ENCODE data around the gene CINP.
A peak's percentile ranks its signal among the peaks of the same experiment; 100 is the strongest.
"Not testable (repeated sequence)": the region's sequence is repeated elsewhere in the genome, so short reads cannot be mapped to it uniquely, and the experiment has no call there.

CINP gene

DNA sequence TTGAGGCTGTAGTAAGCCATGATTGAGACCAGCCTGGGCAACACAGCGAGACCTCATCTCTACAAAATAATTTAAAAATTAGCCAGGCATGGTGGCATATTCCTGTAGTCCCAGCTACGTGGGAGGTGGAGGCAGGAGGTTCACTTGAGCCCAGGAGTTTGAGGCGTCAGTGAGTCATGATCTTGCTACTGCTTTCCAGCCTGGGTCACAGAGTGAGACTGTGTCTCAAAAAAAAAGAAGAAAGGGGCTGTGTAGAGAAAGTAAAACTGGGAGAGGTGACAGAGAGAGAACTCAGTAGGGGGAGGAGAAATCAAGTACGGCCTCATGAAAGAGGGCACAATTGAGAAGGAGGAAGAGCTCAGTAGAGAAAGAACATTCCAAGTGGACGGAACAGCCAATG, 12.4 kb upstream of the CINP start:
- DNase-seq (ENCODE audit: low spot score in 2 of 2): no peak
- no peaks in the 10 kb centered on the region for H3K9me3 Mint-ChIP-seq
- peaks cover 9% of the 10 kb centered on the region for H3K36me3 Mint-ChIP-seq (ENCODE audit: insufficient read depth)
- H3K4me3 Mint-ChIP-seq: no peak overlapping the region
- H3K4me1 Mint-ChIP-seq: peaks cover 17% of the 10 kb centered on the region
- no peaks in the 10 kb centered on the region for H3K27me3 Mint-ChIP-seq
- H3K27ac Mint-ChIP-seq (ENCODE audit: low read depth): no peak overlapping the region
- no peak for ATAC-seq (replicated peaks; ENCODE audit: extremely low read depth, poor library complexity, severe bottlenecking)

DNA sequence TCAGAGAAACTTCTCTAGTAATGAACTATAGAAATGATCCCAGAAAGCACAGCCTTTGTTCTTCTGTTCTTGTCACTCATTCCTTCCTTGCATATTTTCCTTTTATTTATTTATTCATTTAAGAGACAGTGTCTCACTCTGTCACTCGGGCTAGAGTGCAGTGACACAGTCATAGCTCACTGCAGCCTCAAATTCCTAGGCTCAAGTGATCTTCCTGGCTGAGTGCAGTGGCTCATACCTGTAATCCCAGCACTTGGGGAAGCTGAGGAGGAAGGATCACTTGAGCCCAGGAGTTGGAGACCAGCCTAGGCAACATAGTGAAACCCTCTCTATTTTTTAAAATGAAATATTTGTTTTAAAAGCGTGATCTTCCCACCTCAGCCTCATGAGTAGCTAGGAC, 11.6 kb upstream of the CINP start:
- no peak for DNase-seq (ENCODE audit: low spot score in 2 of 2)
- peaks cover 8% of the 10 kb centered on the region for H3K36me3 Mint-ChIP-seq (ENCODE audit: insufficient read depth)
- H3K9me3 Mint-ChIP-seq: no peaks in the 10 kb centered on the region
- H3K4me3 Mint-ChIP-seq: no peak overlapping the region
- no peak overlapping the region for H3K27ac Mint-ChIP-seq (ENCODE audit: low read depth)
- H3K27me3 Mint-ChIP-seq: no peaks in the 10 kb centered on the region
- ATAC-seq (replicated peaks; ENCODE audit: extremely low read depth, poor library complexity, severe bottlenecking): no peak
- H3K4me1 Mint-ChIP-seq: peaks cover 18% of the 10 kb centered on the region

DNA sequence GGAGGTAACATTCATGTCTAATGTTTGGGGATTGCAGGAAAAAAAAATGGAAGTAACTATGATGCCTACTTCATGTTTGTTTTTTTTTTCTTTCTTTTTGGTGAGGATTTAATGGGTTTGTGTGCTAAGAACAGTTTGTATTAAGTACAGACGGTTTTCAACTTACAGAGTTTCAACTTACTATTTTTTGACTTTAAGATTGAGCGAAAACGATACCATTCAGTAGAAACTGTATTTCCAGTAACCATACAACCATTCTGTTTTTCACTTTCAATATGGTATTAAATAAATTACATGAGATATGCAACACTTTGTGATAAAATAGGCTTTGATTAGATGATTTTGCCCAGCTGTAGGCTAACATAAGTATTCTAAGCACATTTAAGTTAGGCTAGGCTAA, 10.4 kb upstream of the CINP start:
- Mint-ChIP-seq H3K27ac (ENCODE audit: low read depth) (no peak overlapping the region), H3K36me3 (ENCODE audit: insufficient read depth) (peaks cover 6% of the 10 kb centered on the region), H3K4me1 (peaks cover 18% of the 10 kb centered on the region), H3K9me3 (no peaks in the 10 kb centered on the region), H3K4me3 (no peak overlapping the region), H3K27me3 (no peaks in the 10 kb centered on the region)
- DNase-seq (ENCODE audit: low spot score in 2 of 2): no peak
- no peak for ATAC-seq (replicated peaks; ENCODE audit: extremely low read depth, poor library complexity, severe bottlenecking)

DNA sequence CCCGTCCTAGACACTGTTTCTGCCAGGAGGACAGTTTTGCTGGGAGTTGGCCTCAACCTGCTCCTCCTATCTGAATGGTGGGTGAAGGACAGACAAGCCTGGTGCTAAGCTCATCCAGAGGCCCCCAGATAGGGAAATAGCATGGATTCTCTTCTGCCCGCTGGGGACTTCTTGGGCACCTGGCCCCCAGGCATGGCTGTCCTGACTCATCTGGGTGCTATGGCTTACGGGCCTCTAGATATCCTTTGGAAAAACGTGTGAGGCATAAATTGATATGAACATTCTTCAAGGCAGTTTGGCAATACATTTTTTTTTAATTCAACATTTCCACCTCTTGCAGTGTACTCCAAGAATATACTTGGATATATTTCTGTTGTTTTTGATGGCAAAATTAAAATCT, 8.7 kb upstream of the CINP start:
- peaks cover 2% of the 10 kb centered on the region for H3K36me3 Mint-ChIP-seq (ENCODE audit: insufficient read depth)
- ATAC-seq (replicated peaks; ENCODE audit: extremely low read depth, poor library complexity, severe bottlenecking) (no peak), DNase-seq (ENCODE audit: low spot score in 2 of 2) (no peak)
- H3K27ac Mint-ChIP-seq (ENCODE audit: low read depth): no peak overlapping the region
- H3K4me3 Mint-ChIP-seq: no peak overlapping the region
- H3K4me1 Mint-ChIP-seq: peaks cover 26% of the 10 kb centered on the region
- H3K9me3 Mint-ChIP-seq: no peaks in the 10 kb centered on the region
- no peaks in the 10 kb centered on the region for H3K27me3 Mint-ChIP-seq

DNA sequence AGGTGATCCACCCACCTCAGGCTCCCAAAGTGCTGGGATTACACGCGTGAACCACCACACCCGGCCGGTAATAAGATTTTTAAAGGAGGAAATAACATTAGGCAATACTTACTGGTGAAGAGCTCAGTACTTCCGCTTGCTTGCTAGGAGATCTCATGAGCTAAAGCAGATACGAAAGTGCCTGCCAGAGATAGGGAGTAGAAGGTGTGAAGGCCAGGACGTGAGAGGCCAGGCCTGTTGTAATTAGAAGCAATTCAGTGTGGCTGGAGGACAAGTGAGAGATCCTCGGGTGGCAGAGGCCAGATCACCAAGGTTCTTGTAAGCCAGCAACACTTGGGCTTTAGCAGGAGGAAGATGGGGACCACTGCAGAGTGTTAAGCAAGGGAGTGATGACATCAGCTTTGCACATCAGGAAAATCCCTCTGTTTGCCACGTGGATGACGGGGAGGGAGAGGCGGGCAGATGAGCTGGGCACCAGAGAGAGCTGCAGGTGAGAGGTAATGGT, 7.7 kb upstream of the CINP start:
- Mint-ChIP-seq H3K4me3 (no peak overlapping the region), H3K27ac (ENCODE audit: low read depth) (peak overlapping the region; percentile 4), H3K4me1 (peaks cover 25% of the 10 kb centered on the region), H3K27me3 (no peaks in the 10 kb centered on the region), H3K36me3 (ENCODE audit: insufficient read depth) (peaks cover 2% of the 10 kb centered on the region), H3K9me3 (no peaks in the 10 kb centered on the region)
- no peak for ATAC-seq (replicated peaks; ENCODE audit: extremely low read depth, poor library complexity, severe bottlenecking)
- no peak for DNase-seq (ENCODE audit: low spot score in 2 of 2)

DNA sequence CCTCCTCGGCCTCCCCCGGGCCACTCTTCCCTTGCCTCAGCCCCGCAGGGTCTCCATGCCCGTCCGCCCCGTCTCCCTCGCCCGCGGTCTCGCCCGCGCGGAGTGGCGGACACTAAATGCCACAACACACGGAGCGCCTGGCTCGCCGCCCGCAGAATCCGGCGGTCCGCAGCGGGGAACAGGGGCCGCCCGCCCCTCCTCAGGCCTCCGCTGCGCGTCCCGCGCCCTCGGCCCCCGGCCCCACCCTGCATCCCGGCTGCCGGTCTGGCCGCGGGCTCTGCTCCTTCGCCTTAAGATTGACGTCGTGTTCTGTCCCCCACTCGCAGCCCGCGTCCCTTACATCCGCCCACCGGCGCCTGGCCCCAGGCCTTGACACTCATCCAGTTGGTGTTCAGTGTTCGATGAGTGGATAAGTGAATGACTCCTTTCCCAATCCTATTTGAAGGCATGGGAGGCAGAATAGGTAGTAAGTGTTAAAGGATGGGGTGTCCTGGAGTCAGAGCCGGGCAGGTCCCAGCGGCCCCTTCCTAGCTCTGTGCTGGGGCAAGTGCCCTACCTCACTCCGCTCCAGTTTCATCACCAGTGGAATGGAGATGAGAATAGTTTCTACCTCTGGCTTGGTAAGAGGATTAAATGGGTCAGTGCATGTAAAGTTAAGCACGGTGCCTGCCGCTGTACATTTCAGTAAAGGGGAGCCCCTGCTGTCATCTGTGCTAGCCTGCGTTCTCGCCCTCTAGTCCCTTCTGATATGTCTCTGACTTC, 673 bp upstream of the CINP start:
- Mint-ChIP-seq H3K9me3 (no peaks in the 10 kb centered on the region), H3K27me3 (no peaks in the 10 kb centered on the region), H3K4me1 (peaks cover 30% of the 10 kb centered on the region), H3K27ac (ENCODE audit: low read depth) (peak overlapping the region; percentile 88), H3K4me3 (no peak overlapping the region), H3K36me3 (ENCODE audit: insufficient read depth) (peaks cover 12% of the 10 kb centered on the region)
- ATAC-seq (replicated peaks; ENCODE audit: extremely low read depth, poor library complexity, severe bottlenecking) (peak; percentile 21), DNase-seq (ENCODE audit: low spot score in 2 of 2) (peak in 1 of 2 donors; percentile 22)

DNA sequence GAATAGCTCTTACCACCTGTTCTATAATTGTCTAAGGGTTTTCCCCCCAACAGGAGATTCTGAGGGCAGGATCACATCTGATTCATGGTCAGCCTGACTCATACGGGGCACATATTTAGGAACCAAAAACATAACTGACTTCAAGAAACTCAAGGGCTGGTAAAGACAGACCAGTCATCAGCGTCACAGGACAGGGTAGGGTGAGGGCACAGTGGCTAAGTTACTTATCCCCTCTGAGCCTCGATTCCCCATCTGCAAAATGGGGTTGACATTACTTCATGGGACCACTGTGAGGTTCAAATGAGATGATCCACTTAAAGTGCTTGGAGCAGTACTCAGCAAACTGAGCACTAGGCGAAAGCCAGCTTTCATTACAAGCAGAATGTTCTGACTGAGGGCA, 606 bp downstream of the CINP start:
- H3K4me3 Mint-ChIP-seq: no peak overlapping the region

DNA sequence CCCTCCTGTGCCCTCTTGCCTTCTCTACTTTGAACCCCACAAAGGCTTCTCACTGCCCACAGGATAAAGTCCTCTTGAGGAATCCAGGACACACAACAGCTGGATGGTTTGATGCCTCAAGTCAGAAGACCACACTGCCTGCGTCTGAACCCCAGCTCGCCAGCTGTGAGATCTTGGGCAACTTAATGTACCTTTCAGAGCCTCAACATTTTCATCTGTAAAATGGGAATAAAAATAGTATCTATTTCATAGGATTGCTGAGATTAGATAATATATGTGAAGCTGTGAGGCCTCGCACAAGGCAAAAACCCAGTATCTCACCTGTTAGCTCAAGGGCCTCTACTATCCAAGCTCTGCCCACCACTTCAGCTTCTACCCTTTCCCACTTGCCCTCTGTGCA, 2.3 kb downstream of the CINP start:
- ATAC-seq (replicated peaks; ENCODE audit: extremely low read depth, poor library complexity, severe bottlenecking) (no peak), DNase-seq (ENCODE audit: low spot score in 2 of 2) (no peak)
- H3K4me3 Mint-ChIP-seq: no peak overlapping the region
- H3K9me3 Mint-ChIP-seq: no peaks in the 10 kb centered on the region
- no peaks in the 10 kb centered on the region for H3K27me3 Mint-ChIP-seq
- H3K27ac Mint-ChIP-seq (ENCODE audit: low read depth): peak overlapping the region; percentile 63
- H3K36me3 Mint-ChIP-seq (ENCODE audit: insufficient read depth): peaks cover 32% of the 10 kb centered on the region
- H3K4me1 Mint-ChIP-seq: peaks cover 21% of the 10 kb centered on the region

More for the DNA sequence above, 606 bp downstream of the CINP start:
- H3K27ac Mint-ChIP-seq (ENCODE audit: low read depth): peak overlapping the region; percentile 88
- H3K4me1 Mint-ChIP-seq: peaks cover 26% of the 10 kb centered on the region
- no peak for DNase-seq (ENCODE audit: low spot score in 2 of 2)
- no peaks in the 10 kb centered on the region for H3K27me3 Mint-ChIP-seq
- ATAC-seq (replicated peaks; ENCODE audit: extremely low read depth, poor library complexity, severe bottlenecking): peak; percentile 16
- no peaks in the 10 kb centered on the region for H3K9me3 Mint-ChIP-seq
- peaks cover 20% of the 10 kb centered on the region for H3K36me3 Mint-ChIP-seq (ENCODE audit: insufficient read depth)

DNA sequence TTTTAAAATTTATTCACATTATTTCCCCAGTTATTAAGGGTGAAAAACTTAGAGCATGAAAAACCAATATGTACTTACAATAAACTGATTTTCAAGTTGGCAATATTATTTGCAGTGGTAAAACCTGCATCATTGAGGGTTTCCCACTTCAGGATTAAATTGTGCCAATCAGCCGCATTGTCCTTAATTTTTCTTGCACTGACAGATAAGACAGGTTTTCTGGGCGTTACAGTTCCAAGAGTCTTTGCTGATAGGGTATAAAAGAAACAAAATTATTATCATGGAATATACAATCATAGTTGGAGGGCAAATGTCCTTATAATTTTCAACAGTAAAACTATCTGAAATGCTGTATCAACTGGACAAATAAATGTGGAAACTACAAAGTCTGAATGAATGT, 3.3 kb downstream of the CINP start:
- no peaks in the 10 kb centered on the region for H3K9me3 Mint-ChIP-seq
- H3K27ac Mint-ChIP-seq (ENCODE audit: low read depth): no peak overlapping the region
- peaks cover 21% of the 10 kb centered on the region for H3K4me1 Mint-ChIP-seq

DNA sequence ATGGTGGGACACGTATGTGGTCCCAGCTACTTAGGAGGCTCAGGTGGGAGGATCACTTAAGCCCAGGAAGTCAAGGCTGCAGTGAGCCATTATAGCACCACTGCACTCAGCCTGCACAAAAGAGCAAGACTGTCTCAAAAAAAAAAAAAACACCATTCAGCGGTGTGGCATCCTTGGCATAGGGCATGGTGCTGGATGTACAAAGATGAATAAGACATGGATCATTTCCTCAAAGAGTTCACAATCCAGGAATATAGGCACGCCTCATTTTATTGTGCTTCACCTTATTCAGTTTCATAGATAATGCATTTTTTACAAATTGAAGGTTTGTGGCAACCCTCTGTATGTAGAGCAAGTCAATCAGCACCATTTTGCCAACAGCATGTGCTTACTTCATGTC, 6.4 kb downstream of the CINP start:
- Mint-ChIP-seq H3K4me1 (peaks cover 15% of the 10 kb centered on the region), H3K36me3 (ENCODE audit: insufficient read depth) (peaks cover 58% of the 10 kb centered on the region), H3K9me3 (no peaks in the 10 kb centered on the region), H3K4me3 (no peak overlapping the region), H3K27me3 (no peaks in the 10 kb centered on the region), H3K27ac (ENCODE audit: low read depth) (no peak overlapping the region)
- DNase-seq (ENCODE audit: low spot score in 2 of 2) (no peak), ATAC-seq (replicated peaks; ENCODE audit: extremely low read depth, poor library complexity, severe bottlenecking) (no peak)

More for the DNA sequence above, 3.3 kb downstream of the CINP start:
- Mint-ChIP-seq H3K27me3 (no peaks in the 10 kb centered on the region), H3K4me3 (no peak overlapping the region), H3K36me3 (ENCODE audit: insufficient read depth) (peaks cover 41% of the 10 kb centered on the region)
- DNase-seq (ENCODE audit: low spot score in 2 of 2) (no peak), ATAC-seq (replicated peaks; ENCODE audit: extremely low read depth, poor library complexity, severe bottlenecking) (no peak)

DNA sequence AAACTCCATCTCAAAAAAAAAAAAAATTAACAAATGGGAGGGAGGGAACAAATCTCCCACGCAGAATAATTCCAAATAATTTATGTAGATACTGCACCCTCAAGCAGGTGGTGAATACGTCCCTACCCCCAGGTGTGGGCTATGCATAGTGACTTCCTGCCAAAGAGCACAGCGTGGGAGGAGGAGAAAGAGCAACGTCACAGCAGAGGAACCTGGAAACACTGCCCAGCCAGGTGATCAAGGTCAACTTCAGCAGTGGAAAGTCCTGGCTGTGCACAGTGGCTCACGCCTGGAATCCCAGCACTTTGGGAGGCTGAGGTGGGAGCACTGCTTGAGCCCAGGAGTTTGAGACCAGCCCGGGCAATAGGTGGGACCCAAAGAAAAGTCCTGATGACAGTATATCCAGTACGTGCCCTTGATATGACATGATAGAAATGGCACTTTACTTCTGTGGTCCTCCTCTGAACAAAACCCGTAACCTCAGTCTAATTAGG, 9.5 kb downstream of the CINP start:
- no peak overlapping the region for H3K27ac Mint-ChIP-seq (ENCODE audit: low read depth)
- DNase-seq (ENCODE audit: low spot score in 2 of 2): no peak
- H3K36me3 Mint-ChIP-seq (ENCODE audit: insufficient read depth): peaks cover 63% of the 10 kb centered on the region
- no peaks in the 10 kb centered on the region for H3K9me3 Mint-ChIP-seq
- H3K4me1 Mint-ChIP-seq: no peaks in the 10 kb centered on the region
- H3K4me3 Mint-ChIP-seq: no peak overlapping the region
- H3K27me3 Mint-ChIP-seq: no peaks in the 10 kb centered on the region
- no peak for ATAC-seq (replicated peaks; ENCODE audit: extremely low read depth, poor library complexity, severe bottlenecking)

DNA sequence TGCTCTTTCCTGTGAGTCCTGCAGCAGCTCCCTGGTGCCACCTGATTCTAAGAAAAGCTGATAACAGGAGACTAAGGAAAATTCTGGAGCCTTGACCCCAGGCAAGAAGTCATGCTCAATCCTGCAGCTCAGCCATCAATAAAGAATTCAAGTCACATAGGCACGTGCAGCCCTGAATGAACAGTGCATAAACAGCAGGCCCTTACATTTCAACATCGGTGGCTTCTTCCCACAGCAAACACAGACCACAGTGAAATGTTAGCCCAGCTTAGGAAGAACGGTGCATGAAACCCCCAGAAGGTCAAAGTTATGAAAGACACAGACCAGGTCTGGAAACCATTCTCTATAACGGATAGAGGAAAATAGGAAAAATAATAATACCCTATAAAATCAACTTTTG, 10.5 kb downstream of the CINP start:
- Mint-ChIP-seq H3K27ac (ENCODE audit: low read depth) (no peak overlapping the region), H3K4me1 (no peaks in the 10 kb centered on the region), H3K4me3 (no peak overlapping the region), H3K36me3 (ENCODE audit: insufficient read depth) (peaks cover 60% of the 10 kb centered on the region), H3K9me3 (no peaks in the 10 kb centered on the region), H3K27me3 (no peaks in the 10 kb centered on the region)
- ATAC-seq (replicated peaks; ENCODE audit: extremely low read depth, poor library complexity, severe bottlenecking) (no peak), DNase-seq (ENCODE audit: low spot score in 2 of 2) (no peak)

DNA sequence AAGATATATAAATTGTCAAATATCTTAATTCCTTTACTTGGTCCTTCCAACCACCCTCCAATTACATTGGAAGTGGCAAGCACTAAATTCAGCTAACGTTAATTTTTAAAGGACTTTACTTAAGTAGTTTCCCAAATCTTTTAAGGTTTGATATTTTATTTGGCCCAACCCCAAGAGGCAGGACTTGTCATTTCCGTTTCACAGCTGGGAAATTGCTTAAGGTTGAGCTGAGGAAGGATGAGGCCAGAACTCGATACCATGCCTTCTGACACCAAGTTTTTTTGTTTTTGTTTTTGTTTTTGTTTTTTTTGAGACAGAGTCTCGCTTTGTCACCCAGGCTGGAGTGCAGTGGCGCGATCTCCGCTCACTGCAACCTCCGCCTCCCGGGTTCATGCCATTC, 11.1 kb downstream of the CINP start:
- not testable (repeated sequence) for DNase-seq (ENCODE audit: low spot score in 2 of 2); H3K9me3 Mint-ChIP-seq; H3K4me3 Mint-ChIP-seq; H3K4me1 Mint-ChIP-seq; ATAC-seq (replicated peaks; ENCODE audit: extremely low read depth, poor library complexity, severe bottlenecking); H3K27ac Mint-ChIP-seq (ENCODE audit: low read depth); H3K27me3 Mint-ChIP-seq
- H3K36me3 Mint-ChIP-seq (ENCODE audit: insufficient read depth): peaks cover 57% of the 10 kb centered on the region

All from central memory CD8-positive, alpha-beta T cell (primary cell).